Muscle layer of duodenum (tissue), 2 donors: Measurements from ENCODE around the gene ISCU.

Experiments used
- H3K27ac ChIP-seq: one replicate; pipeline ENCODE4 v1.7.0; 2013; ENCODE audit warnings: mild to moderate bottlenecking, low read length
- H3K27me3 ChIP-seq: one replicate; pipeline ENCODE4 v1.7.0; 2013; ENCODE audit warnings: low read depth, mild to moderate bottlenecking, control low read depth, low read length
- H3K36me3 ChIP-seq, 2 donors: one replicate each; pipeline ENCODE4 v1.7.0; 2013; ENCODE audit warnings: low read length in 2 of 2, control low read depth in 1 of 2, mild to moderate bottlenecking in 1 of 2; ENCODE audit not compliant: insufficient read depth in 2 of 2, control insufficient read depth in 1 of 2
- H3K4me1 ChIP-seq, 2 donors: one replicate each; pipeline ENCODE4 v1.7.0; 2013; ENCODE audit warnings: low read length in 2 of 2, mild to moderate bottlenecking in 2 of 2, control low read depth in 1 of 2, moderate library complexity in 1 of 2; ENCODE audit not compliant: insufficient read depth in 2 of 2, control insufficient read depth in 1 of 2
- H3K4me3 ChIP-seq, 2 donors: one replicate each; pipeline ENCODE4 v1.7.0; 2013; ENCODE audit warnings: low read length in 2 of 2, low read depth in 1 of 2, mild to moderate bottlenecking in 1 of 2
- H3K9me3 ChIP-seq, 2 donors: one replicate each; pipeline ENCODE4 v1.7.0; 2013; ENCODE audit warnings: low read length in 2 of 2, control low read depth in 1 of 2, mild to moderate bottlenecking in 1 of 2; ENCODE audit not compliant: control insufficient read depth in 1 of 2
- donor health status: healthy.

Gene ISCU

GRCh38 chr12:108602976-108603704 is 40.7 kb downstream of the ISCU start:
- Histone ChIP-seq H3K4me1 (no peaks in the 10 kb centered on the region), H3K9me3 (no peaks in the 10 kb centered on the region), H3K27ac (no peak overlapping the region), H3K36me3 (no peaks in the 10 kb centered on the region), H3K4me3 (no peak overlapping the region), H3K27me3 (no peaks in the 10 kb centered on the region)

- Histone ChIP-seq H3K27me3 (no peaks in the 10 kb centered on the region), H3K27ac (no peak overlapping the region), H3K4me3 (no peak overlapping the region), H3K4me1 (no peaks in the 10 kb centered on the region), H3K9me3 (no peaks in the 10 kb centered on the region), H3K36me3 (no peaks in the 10 kb centered on the region)
These were observed 41.3 kb downstream of the ISCU start for GRCh38 chr12:108603743-108604142.

GRCh38 chr12:108604208-108604941 is 42.0 kb downstream of the ISCU start:
- no peaks in the 10 kb centered on the region for H3K36me3 ChIP-seq
- H3K27ac ChIP-seq = no peak overlapping the region
- H3K9me3 ChIP-seq = no peaks in the 10 kb centered on the region
- no peaks in the 10 kb centered on the region for H3K27me3 ChIP-seq
- peaks cover 0 to 3% of the 10 kb centered on the region in 2 donors for H3K4me1 ChIP-seq
- H3K4me3 ChIP-seq = no peak overlapping the region

GRCh38 chr12:108605000-108605689 is 42.7 kb downstream of the ISCU start:
- Histone ChIP-seq H3K4me3 (no peak overlapping the region), H3K36me3 (no peaks in the 10 kb centered on the region), H3K9me3 (no peaks in the 10 kb centered on the region), H3K27ac (no peak overlapping the region), H3K4me1 (peaks cover 0 to 10% of the 10 kb centered on the region in 2 donors), H3K27me3 (no peaks in the 10 kb centered on the region)

- Histone ChIP-seq H3K4me1 (peaks cover 0 to 12% of the 10 kb centered on the region in 2 donors), H3K36me3 (no peaks in the 10 kb centered on the region), H3K4me3 (no peak overlapping the region), H3K27me3 (no peaks in the 10 kb centered on the region), H3K9me3 (no peaks in the 10 kb centered on the region), H3K27ac (no peak overlapping the region)
These were observed 43.5 kb downstream of the ISCU start for GRCh38 chr12:108605690-108606406.

- no peak overlapping the region for H3K27ac ChIP-seq
- H3K4me3 ChIP-seq = no peak overlapping the region
- H3K27me3 ChIP-seq = no peaks in the 10 kb centered on the region
- H3K4me1 ChIP-seq = peaks cover 0 to 14% of the 10 kb centered on the region in 2 donors
- H3K9me3 ChIP-seq = no peaks in the 10 kb centered on the region
- H3K36me3 ChIP-seq = no peaks in the 10 kb centered on the region
These were observed 44.1 kb downstream of the ISCU start for GRCh38 chr12:108606492-108606891.

GRCh38 chr12:108607981-108608600 is 45.7 kb downstream of the ISCU start:
- H3K4me3 ChIP-seq = no peak overlapping the region
- H3K36me3 ChIP-seq = no peaks in the 10 kb centered on the region
- no peaks in the 10 kb centered on the region for H3K9me3 ChIP-seq
- no peaks in the 10 kb centered on the region for H3K27me3 ChIP-seq
- H3K27ac ChIP-seq = no peak overlapping the region
- H3K4me1 ChIP-seq = peaks cover 0 to 14% of the 10 kb centered on the region in 2 donors

- no peaks in the 10 kb centered on the region for H3K27me3 ChIP-seq
- H3K36me3 ChIP-seq = no peaks in the 10 kb centered on the region
- no peaks in the 10 kb centered on the region for H3K9me3 ChIP-seq
- no peak overlapping the region for H3K4me3 ChIP-seq
- peaks cover 0 to 14% of the 10 kb centered on the region in 2 donors for H3K4me1 ChIP-seq
- no peak overlapping the region for H3K27ac ChIP-seq
These were observed 46.2 kb downstream of the ISCU start for GRCh38 chr12:108608616-108609015.

- no peak overlapping the region for H3K27ac ChIP-seq
These were observed 47.3 kb downstream of the ISCU start for GRCh38 chr12:108609537-108610335.

GRCh38 chr12:108610336-108610815 is 48.0 kb downstream of the ISCU start:
- Histone ChIP-seq H3K4me1 (peaks cover 0 to 14% of the 10 kb centered on the region in 2 donors), H3K27me3 (no peaks in the 10 kb centered on the region), H3K27ac (no peak overlapping the region), H3K36me3 (no peaks in the 10 kb centered on the region), H3K9me3 (no peaks in the 10 kb centered on the region), H3K4me3 (no peak overlapping the region)

More at GRCh38 chr12:108609537-108610335, 47.3 kb downstream of the ISCU start:
- Histone ChIP-seq H3K4me3 (no peak overlapping the region), H3K9me3 (no peaks in the 10 kb centered on the region), H3K4me1 (peaks cover 0 to 14% of the 10 kb centered on the region in 2 donors), H3K27me3 (no peaks in the 10 kb centered on the region), H3K36me3 (no peaks in the 10 kb centered on the region)
